IMR-90 (cell line): ENCODE results near the gene SMIM24.

Experiments
- BHLHE40 ChIP-seq: fragments of 150-350 bp; IDR thresholded peaks from 2 replicates; pipeline ENCODE4 v1.6.1; 2016; ENCODE audit warnings: mild to moderate bottlenecking, low read depth, low read length
- CEBPB ChIP-seq: IDR thresholded peaks from 2 replicates; pipeline ENCODE4 v1.6.1; 2012; ENCODE audit warnings: low read depth, low read length, improper control_type of control experiment
- FOS ChIP-seq: fragments of 150-350 bp; IDR thresholded peaks from 2 replicates; pipeline ENCODE4 v1.6.1; 2016; ENCODE audit warnings: low read depth, low read length
- MAFK ChIP-seq: IDR thresholded peaks from 2 replicates; pipeline ENCODE4 v1.6.1; 2012; ENCODE audit warnings: low read depth, low read length, improper control_type of control experiment
- MAZ ChIP-seq: IDR thresholded peaks from 2 replicates; pipeline ENCODE4 v1.6.1; 2012; ENCODE audit warnings: low read depth, mild to moderate bottlenecking, low read length, improper control_type of control experiment, moderate library complexity, borderline replicate concordance
- NFE2L2 ChIP-seq: fragments of 150-350 bp; IDR thresholded peaks from 2 replicates; pipeline ENCODE4 v1.6.1; 2016; ENCODE audit warnings: low read depth, mild to moderate bottlenecking, low read length
- POLR2A ChIP-seq: IDR thresholded peaks from 2 replicates; pipeline ENCODE4 v1.6.1; 2012; ENCODE audit warnings: mild to moderate bottlenecking, low read depth, low read length
- RAD21 ChIP-seq: IDR thresholded peaks from 2 replicates; pipeline ENCODE4 v1.6.1; 2012; ENCODE audit warnings: low read length, improper control_type of control experiment
- RCOR1 ChIP-seq: IDR thresholded peaks from 2 replicates; pipeline ENCODE4 v1.6.1; 2012; ENCODE audit warnings: mild to moderate bottlenecking, low read length, improper control_type of control experiment; ENCODE audit not compliant: insufficient replicate concordance
- RFX5 ChIP-seq: IDR thresholded peaks from 2 replicates; pipeline ENCODE4 v1.8.0; 2012; ENCODE audit warnings: low read depth, mild to moderate bottlenecking, low read length, moderate library complexity
- SMC3 ChIP-seq: fragments of 150-350 bp; IDR thresholded peaks from 2 replicates; pipeline ENCODE4 v1.6.1; 2016; ENCODE audit warnings: low read depth, mild to moderate bottlenecking, antibody characterized with exemption, low read length, moderate library complexity
- TF ChIP-seq, protein P1 (sequence below): conservative IDR thresholded peaks from 2 replicates; pipeline ENCODE4 v1.5.1; 2012; ENCODE audit warnings: mild to moderate bottlenecking, low read depth, low read length, improper control_type of control experiment
- TF ChIP-seq, protein P2 (sequence below): fragments of 150-350 bp; IDR thresholded peaks from 2 replicates; pipeline ENCODE4 v1.6.1; 2017; ENCODE audit warnings: mild to moderate bottlenecking, antibody characterized with exemption, low read length, low read depth

DNA sequence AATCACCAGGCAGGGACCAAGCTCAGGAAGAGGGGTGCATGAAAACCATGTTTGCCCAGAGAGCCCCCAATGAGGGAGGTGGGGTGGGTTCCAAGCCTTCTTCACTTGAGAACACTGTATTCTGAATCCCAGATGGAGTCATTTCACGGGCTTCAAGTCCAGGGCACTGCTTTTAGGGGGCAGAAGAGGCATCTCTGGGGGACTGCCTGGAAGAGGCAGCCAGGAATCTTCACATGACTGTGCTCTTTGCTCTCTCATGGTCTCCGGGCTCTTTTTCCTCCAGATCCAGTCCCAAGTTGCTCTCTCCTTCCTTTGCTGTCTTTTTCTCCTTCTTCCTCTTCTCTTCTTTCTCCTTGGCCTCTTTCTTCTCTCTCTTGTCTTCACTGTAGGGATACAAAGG, 5.7 kb downstream of the SMIM24 start:
- TF ChIP-seq, protein P1, sequence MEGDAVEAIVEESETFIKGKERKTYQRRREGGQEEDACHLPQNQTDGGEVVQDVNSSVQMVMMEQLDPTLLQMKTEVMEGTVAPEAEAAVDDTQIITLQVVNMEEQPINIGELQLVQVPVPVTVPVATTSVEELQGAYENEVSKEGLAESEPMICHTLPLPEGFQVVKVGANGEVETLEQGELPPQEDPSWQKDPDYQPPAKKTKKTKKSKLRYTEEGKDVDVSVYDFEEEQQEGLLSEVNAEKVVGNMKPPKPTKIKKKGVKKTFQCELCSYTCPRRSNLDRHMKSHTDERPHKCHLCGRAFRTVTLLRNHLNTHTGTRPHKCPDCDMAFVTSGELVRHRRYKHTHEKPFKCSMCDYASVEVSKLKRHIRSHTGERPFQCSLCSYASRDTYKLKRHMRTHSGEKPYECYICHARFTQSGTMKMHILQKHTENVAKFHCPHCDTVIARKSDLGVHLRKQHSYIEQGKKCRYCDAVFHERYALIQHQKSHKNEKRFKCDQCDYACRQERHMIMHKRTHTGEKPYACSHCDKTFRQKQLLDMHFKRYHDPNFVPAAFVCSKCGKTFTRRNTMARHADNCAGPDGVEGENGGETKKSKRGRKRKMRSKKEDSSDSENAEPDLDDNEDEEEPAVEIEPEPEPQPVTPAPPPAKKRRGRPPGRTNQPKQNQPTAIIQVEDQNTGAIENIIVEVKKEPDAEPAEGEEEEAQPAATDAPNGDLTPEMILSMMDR, result no peak
- TF ChIP-seq RFX5, result no peak
- no peak for TF ChIP-seq SMC3
- TF ChIP-seq BHLHE40, result no peak
- TF ChIP-seq MAFK, result no peak
- no peak for TF ChIP-seq RAD21
- TF ChIP-seq POLR2A, result no peak
- no peak for TF ChIP-seq MAZ
- TF ChIP-seq NFE2L2, result no peak
- TF ChIP-seq RCOR1, result no peak
- TF ChIP-seq, protein P2, sequence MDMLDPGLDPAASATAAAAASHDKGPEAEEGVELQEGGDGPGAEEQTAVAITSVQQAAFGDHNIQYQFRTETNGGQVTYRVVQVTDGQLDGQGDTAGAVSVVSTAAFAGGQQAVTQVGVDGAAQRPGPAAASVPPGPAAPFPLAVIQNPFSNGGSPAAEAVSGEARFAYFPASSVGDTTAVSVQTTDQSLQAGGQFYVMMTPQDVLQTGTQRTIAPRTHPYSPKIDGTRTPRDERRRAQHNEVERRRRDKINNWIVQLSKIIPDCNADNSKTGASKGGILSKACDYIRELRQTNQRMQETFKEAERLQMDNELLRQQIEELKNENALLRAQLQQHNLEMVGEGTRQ, result no peak
- no peak for TF ChIP-seq FOS
- TF ChIP-seq CEBPB, result no peak
